ENCODE measurements around the gene C11orf91.

- TF ChIP-seq CTCF (IDR thresholded peaks at IDR 0.05; ENCODE audit: low read depth, low read length, missing input control), result no peak
- TF ChIP-seq MAX (IDR thresholded peaks at IDR 0.05), result no peak
- no peak for TF ChIP-seq HNF4A (conservative IDR thresholded peaks at IDR 0.05)
- TF ChIP-seq, protein P1, sequence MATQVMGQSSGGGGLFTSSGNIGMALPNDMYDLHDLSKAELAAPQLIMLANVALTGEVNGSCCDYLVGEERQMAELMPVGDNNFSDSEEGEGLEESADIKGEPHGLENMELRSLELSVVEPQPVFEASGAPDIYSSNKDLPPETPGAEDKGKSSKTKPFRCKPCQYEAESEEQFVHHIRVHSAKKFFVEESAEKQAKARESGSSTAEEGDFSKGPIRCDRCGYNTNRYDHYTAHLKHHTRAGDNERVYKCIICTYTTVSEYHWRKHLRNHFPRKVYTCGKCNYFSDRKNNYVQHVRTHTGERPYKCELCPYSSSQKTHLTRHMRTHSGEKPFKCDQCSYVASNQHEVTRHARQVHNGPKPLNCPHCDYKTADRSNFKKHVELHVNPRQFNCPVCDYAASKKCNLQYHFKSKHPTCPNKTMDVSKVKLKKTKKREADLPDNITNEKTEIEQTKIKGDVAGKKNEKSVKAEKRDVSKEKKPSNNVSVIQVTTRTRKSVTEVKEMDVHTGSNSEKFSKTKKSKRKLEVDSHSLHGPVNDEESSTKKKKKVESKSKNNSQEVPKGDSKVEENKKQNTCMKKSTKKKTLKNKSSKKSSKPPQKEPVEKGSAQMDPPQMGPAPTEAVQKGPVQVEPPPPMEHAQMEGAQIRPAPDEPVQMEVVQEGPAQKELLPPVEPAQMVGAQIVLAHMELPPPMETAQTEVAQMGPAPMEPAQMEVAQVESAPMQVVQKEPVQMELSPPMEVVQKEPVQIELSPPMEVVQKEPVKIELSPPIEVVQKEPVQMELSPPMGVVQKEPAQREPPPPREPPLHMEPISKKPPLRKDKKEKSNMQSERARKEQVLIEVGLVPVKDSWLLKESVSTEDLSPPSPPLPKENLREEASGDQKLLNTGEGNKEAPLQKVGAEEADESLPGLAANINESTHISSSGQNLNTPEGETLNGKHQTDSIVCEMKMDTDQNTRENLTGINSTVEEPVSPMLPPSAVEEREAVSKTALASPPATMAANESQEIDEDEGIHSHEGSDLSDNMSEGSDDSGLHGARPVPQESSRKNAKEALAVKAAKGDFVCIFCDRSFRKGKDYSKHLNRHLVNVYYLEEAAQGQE (IDR thresholded peaks at IDR 0.05), result no peak
- TF ChIP-seq YY1 (IDR thresholded peaks at IDR 0.05), result no peak
- TF ChIP-seq TAF1 (conservative IDR thresholded peaks at IDR 0.05), result no peak
- TF ChIP-seq RAD21 (IDR thresholded peaks at IDR 0.05), result no peak
- TF ChIP-seq ATF3 (IDR thresholded peaks at IDR 0.05), result no peak
- no peak for TF ChIP-seq NR2F2 (IDR thresholded peaks at IDR 0.05)
- no peak for TF ChIP-seq FOXA1 (IDR thresholded peaks at IDR 0.05)
Observed at GRCh38 chr11:33651555-33651954, 49.1 kb downstream of the C11orf91 start.

Measured in liver (tissue), 3 donors.